ENCODE results near the gene KNDC1. TPM values are rescaled to one million over a fixed set of nuclear protein-coding genes. Genes with fewer than 3 reads are reported as not detected.

KNDC1 gene
- total and polyA plus RNA-seq, 8 donors = 2.5 to 10.4 (median 4.0) TPM

GRCh38 chr10:133196936-133197758 is 37.1 kb downstream of the KNDC1 start:
- Histone ChIP-seq H3K27ac (no peak overlapping the region), H3K4me1 (no peaks in the 10 kb centered on the region), H3K27me3 (peaks cover 0 to 23% of the 10 kb centered on the region in 2 donors), H3K4me3 (no peak overlapping the region), H3K36me3 (no peaks in the 10 kb centered on the region), H3K9me3 (no peaks in the 10 kb centered on the region)
- intact Hi-C loops (cut with DNase I) = no loop called here
- DNase-seq (peak in 1 of 4 donors; percentile 70), ATAC-seq (no peak)
- TF ChIP-seq CTCF (IDR thresholded peaks at IDR 0.05) = no peak

GRCh38 chr10:133197786-133198185 is 37.8 kb downstream of the KNDC1 start:
- intact Hi-C loops (cut with DNase I) = no loop called here
- no peak for TF ChIP-seq CTCF (IDR thresholded peaks at IDR 0.05)
- ATAC-seq = no peak
- H3K36me3 ChIP-seq = no peaks in the 10 kb centered on the region
- H3K27me3 ChIP-seq = peaks cover 0 to 23% of the 10 kb centered on the region in 2 donors
- no peak overlapping the region for H3K4me3 ChIP-seq
- no peaks in the 10 kb centered on the region for H3K9me3 ChIP-seq
- no peak overlapping the region for H3K27ac ChIP-seq
- DNase-seq = peak in 1 of 4 donors; percentile 63
- H3K4me1 ChIP-seq = no peaks in the 10 kb centered on the region

DNA sequence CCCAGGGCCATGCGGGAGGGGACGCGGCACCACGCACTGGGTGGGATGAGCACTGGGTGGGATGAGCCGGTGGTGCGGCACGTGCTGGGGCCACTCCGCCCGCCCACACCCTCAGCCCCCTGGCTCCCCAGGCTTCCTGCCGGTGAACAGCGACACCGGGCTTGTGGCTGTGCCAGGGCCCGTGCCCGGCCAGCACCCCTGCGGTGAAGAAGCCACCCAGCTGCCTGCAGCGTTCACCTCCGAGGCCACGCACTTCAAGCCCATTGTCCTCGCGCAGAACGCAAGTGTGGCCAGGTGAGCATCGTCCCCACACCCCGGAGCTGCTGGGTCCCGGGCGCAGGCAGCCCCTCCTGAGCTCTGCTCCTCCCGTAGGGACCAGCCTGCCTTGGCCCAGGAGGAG is 38.2 kb downstream of the KNDC1 start:
- intact Hi-C loops (cut with DNase I) = no loop called here
- no peak for TF ChIP-seq CTCF (IDR thresholded peaks at IDR 0.05)
- H3K27ac ChIP-seq = no peak overlapping the region
- DNase-seq (peak in 1 of 4 donors; percentile 74), ATAC-seq (no peak)
- peaks cover 0 to 23% of the 10 kb centered on the region in 2 donors for H3K27me3 ChIP-seq
- no peaks in the 10 kb centered on the region for H3K4me1 ChIP-seq
- no peaks in the 10 kb centered on the region for H3K36me3 ChIP-seq
- H3K9me3 ChIP-seq = no peaks in the 10 kb centered on the region
- no peak overlapping the region for H3K4me3 ChIP-seq

- no peak for TF ChIP-seq CTCF (IDR thresholded peaks at IDR 0.05)
- Histone ChIP-seq H3K4me1 (no peaks in the 10 kb centered on the region), H3K4me3 (no peak overlapping the region), H3K27me3 (peaks cover 0 to 23% of the 10 kb centered on the region in 2 donors), H3K36me3 (no peaks in the 10 kb centered on the region), H3K9me3 (no peaks in the 10 kb centered on the region), H3K27ac (no peak overlapping the region)
- DNase-seq (peak in 1 of 4 donors; percentile 74), ATAC-seq (no peak)
- intact Hi-C loops (cut with DNase I) = no loop called here
Measured at GRCh38 chr10:133198621-133199487, 38.8 kb downstream of the KNDC1 start.

GRCh38 chr10:133199488-133199885 is 39.5 kb downstream of the KNDC1 start:
- no peaks in the 10 kb centered on the region for H3K4me1 ChIP-seq
- intact Hi-C loops (cut with DNase I) = no loop called here
- no peaks in the 10 kb centered on the region for H3K36me3 ChIP-seq
- no peak overlapping the region for H3K4me3 ChIP-seq
- H3K27ac ChIP-seq = no peak overlapping the region
- H3K9me3 ChIP-seq = no peaks in the 10 kb centered on the region
- DNase-seq (peak in 1 of 4 donors; percentile 53), ATAC-seq (no peak)
- peaks cover 0 to 23% of the 10 kb centered on the region in 2 donors for H3K27me3 ChIP-seq
- no peak for TF ChIP-seq CTCF (IDR thresholded peaks at IDR 0.05)

Data from left lung (tissue), 10 donors.